ENCODE measurements around the gene CTH. TPM values are rescaled to one million over a fixed set of nuclear protein-coding genes. Genes with fewer than 3 reads are reported as not detected.
"Not testable (repeated sequence)": the region's sequence is repeated elsewhere in the genome, so short reads cannot be mapped to it uniquely, and the experiment has no call there.

CTH gene
- total RNA-seq, 1 experiment from 2014 or later, result 33.9 TPM

- ChIA-PET POLR2A (ENCODE audit: unreplicated experiment) (no interaction called here), CTCF (no interaction called here)
- TF ChIP-seq EZH2 (IDR thresholded peaks at IDR 0.05; ENCODE audit: low read depth), result no peak
- TF ChIP-seq, protein P1, sequence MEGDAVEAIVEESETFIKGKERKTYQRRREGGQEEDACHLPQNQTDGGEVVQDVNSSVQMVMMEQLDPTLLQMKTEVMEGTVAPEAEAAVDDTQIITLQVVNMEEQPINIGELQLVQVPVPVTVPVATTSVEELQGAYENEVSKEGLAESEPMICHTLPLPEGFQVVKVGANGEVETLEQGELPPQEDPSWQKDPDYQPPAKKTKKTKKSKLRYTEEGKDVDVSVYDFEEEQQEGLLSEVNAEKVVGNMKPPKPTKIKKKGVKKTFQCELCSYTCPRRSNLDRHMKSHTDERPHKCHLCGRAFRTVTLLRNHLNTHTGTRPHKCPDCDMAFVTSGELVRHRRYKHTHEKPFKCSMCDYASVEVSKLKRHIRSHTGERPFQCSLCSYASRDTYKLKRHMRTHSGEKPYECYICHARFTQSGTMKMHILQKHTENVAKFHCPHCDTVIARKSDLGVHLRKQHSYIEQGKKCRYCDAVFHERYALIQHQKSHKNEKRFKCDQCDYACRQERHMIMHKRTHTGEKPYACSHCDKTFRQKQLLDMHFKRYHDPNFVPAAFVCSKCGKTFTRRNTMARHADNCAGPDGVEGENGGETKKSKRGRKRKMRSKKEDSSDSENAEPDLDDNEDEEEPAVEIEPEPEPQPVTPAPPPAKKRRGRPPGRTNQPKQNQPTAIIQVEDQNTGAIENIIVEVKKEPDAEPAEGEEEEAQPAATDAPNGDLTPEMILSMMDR (conservative IDR thresholded peaks at IDR 0.05), result no peak
- Histone ChIP-seq H4K20me1 (ENCODE audit: insufficient read depth) (no peaks in the 10 kb centered on the region), H3K4me1 (replicated peaks; ENCODE audit: insufficient read depth) (no peaks in the 10 kb centered on the region), H2AFZ (no peak overlapping the region), H3K4me3 (no peak overlapping the region), H3K9me2 (ENCODE audit: insufficient read depth) (no peaks in the 10 kb centered on the region), H3K4me2 (no peak overlapping the region), H3F3A (ENCODE audit: insufficient read depth, low read depth) (no peaks in the 10 kb centered on the region), H3K27ac (no peak overlapping the region), H3K27me3 (ENCODE audit: insufficient read depth, low read depth) (no peaks in the 10 kb centered on the region), H3K79me2 (ENCODE audit: low read depth) (no peaks in the 10 kb centered on the region), H3K36me3 (ENCODE audit: low read depth) (no peaks in the 10 kb centered on the region), H3K9me3 (ENCODE audit: insufficient read depth, low read depth) (no peaks in the 10 kb centered on the region)
- no peak for DNase-seq
- BruUV-seq (replicated peaks), result no TSS peak
- intact Hi-C loops (cut with micrococcal nuclease; ENCODE audit: unreplicated experiment), result no loop called here
Measured at GRCh38 chr1:70468180-70468579, 57.1 kb downstream of the CTH start.

GRCh38 chr1:70469184-70469583 is 58.1 kb downstream of the CTH start:
- H3K36me3 ChIP-seq (ENCODE audit: low read depth); H3K4me2 ChIP-seq; H3F3A ChIP-seq (ENCODE audit: insufficient read depth, low read depth); H3K79me2 ChIP-seq (ENCODE audit: low read depth); DNase-seq; H2AFZ ChIP-seq; CTCF ChIA-PET; H3K27me3 ChIP-seq (ENCODE audit: insufficient read depth, low read depth); H3K9me3 ChIP-seq (ENCODE audit: insufficient read depth, low read depth); H4K20me1 ChIP-seq (ENCODE audit: insufficient read depth); H3K4me1 ChIP-seq (replicated peaks; ENCODE audit: insufficient read depth); H3K27ac ChIP-seq; intact Hi-C loops (cut with micrococcal nuclease; ENCODE audit: unreplicated experiment); BruUV-seq (replicated peaks); H3K4me3 ChIP-seq; H3K9me2 ChIP-seq (ENCODE audit: insufficient read depth): not testable (repeated sequence)
- POLR2A ChIA-PET (ENCODE audit: unreplicated experiment), result interaction anchor here (0.6 kb wide), 1 partner anchor 55 kb away, joined by 10 read pairs; no protein-coding TSS in a partner anchor

DNA sequence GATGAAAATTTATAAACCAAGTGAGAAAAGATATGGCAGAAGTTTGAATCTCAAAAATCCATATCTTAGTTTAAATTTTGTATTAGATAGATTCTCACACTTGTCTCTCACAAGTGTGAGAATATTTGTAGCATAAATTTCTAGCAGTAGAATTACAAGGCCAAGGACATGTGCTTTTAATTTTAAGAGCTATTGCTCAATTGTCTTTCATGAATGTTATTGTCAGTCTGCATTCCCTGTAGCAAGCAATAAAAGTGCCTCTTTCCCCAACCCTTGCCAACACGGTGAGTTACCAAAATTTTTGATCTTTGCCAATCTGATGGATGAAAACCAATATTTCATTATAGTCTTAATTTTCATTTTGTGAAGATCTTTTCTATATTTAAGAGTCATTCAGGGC is 64.0 kb downstream of the CTH start:
- no peaks in the 10 kb centered on the region for H3K36me3 ChIP-seq (ENCODE audit: low read depth)
- no peaks in the 10 kb centered on the region for H4K20me1 ChIP-seq (ENCODE audit: insufficient read depth)
- no peaks in the 10 kb centered on the region; the same call in 1 of the 2 replicates for H3K9me3 ChIP-seq (ENCODE audit: insufficient read depth, low read depth)
- no TSS peak for BruUV-seq (replicated peaks)
- no peak overlapping the region for H2AFZ ChIP-seq
- no peaks in the 10 kb centered on the region for H3K9me2 ChIP-seq (ENCODE audit: insufficient read depth)
- no peak overlapping the region for H3K4me3 ChIP-seq
- H3K4me1 ChIP-seq (replicated peaks; ENCODE audit: insufficient read depth), result no peaks in the 10 kb centered on the region
- H3K79me2 ChIP-seq (ENCODE audit: low read depth), result no peaks in the 10 kb centered on the region
- POLR2A ChIA-PET (ENCODE audit: unreplicated experiment), result no interaction called here
- no peaks in the 10 kb centered on the region for H3F3A ChIP-seq (ENCODE audit: insufficient read depth, low read depth)
- H3K4me2 ChIP-seq, result no peak overlapping the region
- no peaks in the 10 kb centered on the region for H3K27me3 ChIP-seq (ENCODE audit: insufficient read depth, low read depth)
- TF ChIP-seq, protein P1 (conservative IDR thresholded peaks at IDR 0.05), result no peak
- no peak for TF ChIP-seq EZH2 (IDR thresholded peaks at IDR 0.05; ENCODE audit: low read depth)
- CTCF ChIA-PET, result no interaction called here
- intact Hi-C loops (cut with micrococcal nuclease; ENCODE audit: unreplicated experiment), result no loop called here
- no peak for DNase-seq
- no peak overlapping the region for H3K27ac ChIP-seq

- intact Hi-C loops (cut with micrococcal nuclease; ENCODE audit: unreplicated experiment), result no loop called here
- Histone ChIP-seq H3K4me2 (no peak overlapping the region), H3K9me3 (ENCODE audit: insufficient read depth, low read depth) (no peaks in the 10 kb centered on the region; the same call in 1 of the 2 replicates), H3K27me3 (ENCODE audit: insufficient read depth, low read depth) (no peaks in the 10 kb centered on the region), H3K9me2 (ENCODE audit: insufficient read depth) (no peaks in the 10 kb centered on the region), H3K79me2 (ENCODE audit: low read depth) (no peaks in the 10 kb centered on the region), H3F3A (ENCODE audit: insufficient read depth, low read depth) (no peaks in the 10 kb centered on the region), H3K4me3 (no peak overlapping the region), H4K20me1 (ENCODE audit: insufficient read depth) (no peaks in the 10 kb centered on the region), H3K27ac (no peak overlapping the region), H3K4me1 (replicated peaks; ENCODE audit: insufficient read depth) (no peaks in the 10 kb centered on the region), H3K36me3 (ENCODE audit: low read depth) (no peaks in the 10 kb centered on the region), H2AFZ (no peak overlapping the region)
- ChIA-PET CTCF (no interaction called here), POLR2A (ENCODE audit: unreplicated experiment) (no interaction called here)
- BruUV-seq (replicated peaks), result no TSS peak
- DNase-seq, result no peak
- TF ChIP-seq, protein P1 (conservative IDR thresholded peaks at IDR 0.05), result no peak
- TF ChIP-seq EZH2 (IDR thresholded peaks at IDR 0.05; ENCODE audit: low read depth), result no peak
Measured at GRCh38 chr1:70477090-70477489, 66.0 kb downstream of the CTH start.

DNA sequence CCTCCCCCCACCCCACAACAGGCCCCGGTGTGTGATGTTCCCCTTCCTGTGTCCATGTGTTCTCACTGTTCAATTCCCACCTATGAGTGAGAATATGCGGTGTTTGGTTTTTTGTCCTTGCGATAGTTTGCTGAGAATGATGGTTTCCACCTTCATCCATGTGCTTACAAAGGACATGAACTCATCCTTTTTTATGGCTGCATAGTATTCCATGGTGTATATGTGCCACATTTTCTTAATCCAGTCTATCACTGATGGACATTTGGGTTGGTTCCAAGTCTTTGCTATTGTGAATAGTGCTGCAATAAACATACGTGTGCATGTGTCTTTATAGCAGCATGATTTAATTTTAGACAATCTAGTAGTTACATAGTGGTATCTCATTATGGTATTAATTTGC is 66.8 kb downstream of the CTH start:
- H3K9me3 ChIP-seq (ENCODE audit: insufficient read depth, low read depth); BruUV-seq (replicated peaks); CTCF ChIA-PET: not testable (repeated sequence)

More for the DNA sequence above, 66.8 kb downstream of the CTH start:
- intact Hi-C loops (cut with micrococcal nuclease; ENCODE audit: unreplicated experiment); DNase-seq; H3K4me3 ChIP-seq; H4K20me1 ChIP-seq (ENCODE audit: insufficient read depth); H3K9me2 ChIP-seq (ENCODE audit: insufficient read depth); H3K4me1 ChIP-seq (replicated peaks; ENCODE audit: insufficient read depth); H3K79me2 ChIP-seq (ENCODE audit: low read depth); H3K27me3 ChIP-seq (ENCODE audit: insufficient read depth, low read depth); H2AFZ ChIP-seq; H3K27ac ChIP-seq; H3F3A ChIP-seq (ENCODE audit: insufficient read depth, low read depth); H3K4me2 ChIP-seq; H3K36me3 ChIP-seq (ENCODE audit: low read depth); POLR2A ChIA-PET (ENCODE audit: unreplicated experiment): not testable (repeated sequence)
